ENCODE data around the gene CABP4. TPM values are rescaled to one million over a fixed set of nuclear protein-coding genes. Genes with fewer than 3 reads are reported as not detected.

The CABP4 gene
- polyA plus RNA-seq, 3 donors: 0.44 to 1.0 (median 0.64) TPM

- DNase-seq (ENCODE audit: low read depth in 3 of 3, low spot score in 2 of 3): no peak
Observed at GRCh38 chr11:67434395-67434881, 20.7 kb upstream of the CABP4 start.

- no peak for DNase-seq (ENCODE audit: low read depth in 3 of 3, low spot score in 2 of 3)
Observed at GRCh38 chr11:67435031-67435726, 20.0 kb upstream of the CABP4 start.

GRCh38 chr11:67435727-67436458 lies 19.3 kb upstream of the CABP4 start:
- no peak for DNase-seq (ENCODE audit: low read depth in 3 of 3, low spot score in 2 of 3)

- no peak for DNase-seq (ENCODE audit: low read depth in 3 of 3, low spot score in 2 of 3)
Observed at GRCh38 chr11:67436459-67437081, 18.6 kb upstream of the CABP4 start.

- no peak for DNase-seq (ENCODE audit: low read depth in 3 of 3, low spot score in 2 of 3)
Observed at GRCh38 chr11:67437082-67437808, 17.9 kb upstream of the CABP4 start, which contains the start of gene PTPRCAP. Gene PTPRCAP (minus strand): TSS chr11:67437682. CDS start chr11:67437619, 63 bp downstream.

GRCh38 chr11:67437809-67438157 lies 17.4 kb upstream of the CABP4 start:
- DNase-seq (ENCODE audit: low read depth in 3 of 3, low spot score in 2 of 3): no peak

- no peak for DNase-seq (ENCODE audit: low read depth in 3 of 3, low spot score in 2 of 3)
Observed at GRCh38 chr11:67438158-67438902, 16.8 kb upstream of the CABP4 start.

- DNase-seq (ENCODE audit: low read depth in 3 of 3, low spot score in 2 of 3): no peak
Observed at GRCh38 chr11:67439321-67440228, 15.6 kb upstream of the CABP4 start.

- no peak for DNase-seq (ENCODE audit: low read depth in 3 of 3, low spot score in 2 of 3)
Observed at GRCh38 chr11:67440229-67441097, 14.7 kb upstream of the CABP4 start.

GRCh38 chr11:67441098-67441563 lies 14.0 kb upstream of the CABP4 start:
- DNase-seq (ENCODE audit: low read depth in 3 of 3, low spot score in 2 of 3): no peak

GRCh38 chr11:67441731-67442351 lies 13.3 kb upstream of the CABP4 start:
- DNase-seq (ENCODE audit: low read depth in 3 of 3, low spot score in 2 of 3): no peak

GRCh38 chr11:67442504-67443404 lies 12.4 kb upstream of the CABP4 start:
- no peak for DNase-seq (ENCODE audit: low read depth in 3 of 3, low spot score in 2 of 3)

- no peak for DNase-seq (ENCODE audit: low read depth in 3 of 3, low spot score in 2 of 3)
Observed at GRCh38 chr11:67445515-67445914, 9.6 kb upstream of the CABP4 start.

GRCh38 chr11:67448220-67448609 lies 6.9 kb upstream of the CABP4 start:
- no peak for DNase-seq (ENCODE audit: low read depth in 3 of 3, low spot score in 2 of 3)

GRCh38 chr11:67449116-67449844 lies 5.9 kb upstream of the CABP4 start:
- no peak for DNase-seq (ENCODE audit: low read depth in 3 of 3, low spot score in 2 of 3)
